Measurements from ENCODE around the gene TFAP2B.

- TF ChIP-seq, protein P1, sequence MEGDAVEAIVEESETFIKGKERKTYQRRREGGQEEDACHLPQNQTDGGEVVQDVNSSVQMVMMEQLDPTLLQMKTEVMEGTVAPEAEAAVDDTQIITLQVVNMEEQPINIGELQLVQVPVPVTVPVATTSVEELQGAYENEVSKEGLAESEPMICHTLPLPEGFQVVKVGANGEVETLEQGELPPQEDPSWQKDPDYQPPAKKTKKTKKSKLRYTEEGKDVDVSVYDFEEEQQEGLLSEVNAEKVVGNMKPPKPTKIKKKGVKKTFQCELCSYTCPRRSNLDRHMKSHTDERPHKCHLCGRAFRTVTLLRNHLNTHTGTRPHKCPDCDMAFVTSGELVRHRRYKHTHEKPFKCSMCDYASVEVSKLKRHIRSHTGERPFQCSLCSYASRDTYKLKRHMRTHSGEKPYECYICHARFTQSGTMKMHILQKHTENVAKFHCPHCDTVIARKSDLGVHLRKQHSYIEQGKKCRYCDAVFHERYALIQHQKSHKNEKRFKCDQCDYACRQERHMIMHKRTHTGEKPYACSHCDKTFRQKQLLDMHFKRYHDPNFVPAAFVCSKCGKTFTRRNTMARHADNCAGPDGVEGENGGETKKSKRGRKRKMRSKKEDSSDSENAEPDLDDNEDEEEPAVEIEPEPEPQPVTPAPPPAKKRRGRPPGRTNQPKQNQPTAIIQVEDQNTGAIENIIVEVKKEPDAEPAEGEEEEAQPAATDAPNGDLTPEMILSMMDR (IDR thresholded peaks at IDR 0.05; ENCODE audit: insufficient read depth, low read depth, low read length) = no peak
- no peak for TF ChIP-seq EZH2 (IDR thresholded peaks at IDR 0.05; ENCODE audit: insufficient read depth, low read length)
Measured at GRCh38 chr6:50884364-50884763, 65.7 kb downstream of the TFAP2B start.

Measured in astrocyte (in vitro differentiated cells and primary cell).